NB4 (cell line): ENCODE results near the gene TTC34.

Experiments
- MYC ChIP-seq: IDR thresholded peaks from 2 replicates; pipeline ENCODE4 v1.6.1; 2011; ENCODE audit warnings: low read depth, low read length
- POLR2A ChIP-seq: IDR thresholded peaks from 2 replicates; pipeline ENCODE4 v1.6.1; 2011; ENCODE audit warnings: mild to moderate bottlenecking; ENCODE audit not compliant: insufficient read length; ENCODE audit errors: extremely low read depth
- TF ChIP-seq, protein P1 (sequence below): IDR thresholded peaks from one replicate; pipeline ENCODE4 v1.5.1; 2012; ENCODE audit warnings: low read depth, low read length

DNA sequence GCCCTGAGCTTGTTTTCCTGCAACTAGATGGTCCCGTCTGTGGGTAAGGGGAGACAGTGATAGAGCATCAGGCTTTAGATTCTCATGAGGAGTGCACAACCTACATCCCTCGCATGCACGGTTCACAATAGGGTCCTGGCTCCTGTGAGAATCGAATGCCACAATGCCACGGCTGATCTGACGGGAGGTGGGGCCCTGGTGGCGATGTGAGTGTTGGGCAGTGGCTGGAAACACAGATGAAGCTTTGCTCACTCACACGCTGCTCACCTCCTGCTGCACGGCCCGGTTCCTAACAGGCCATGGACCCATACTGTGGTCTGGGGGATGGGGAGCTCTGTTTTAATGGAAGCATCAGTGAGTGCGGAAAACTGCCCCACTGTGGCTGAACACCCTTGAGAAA is 35.8 kb upstream of the TTC34 start:
- TF ChIP-seq MYC (no peak), POLR2A (no peak)
- TF ChIP-seq, protein P1, sequence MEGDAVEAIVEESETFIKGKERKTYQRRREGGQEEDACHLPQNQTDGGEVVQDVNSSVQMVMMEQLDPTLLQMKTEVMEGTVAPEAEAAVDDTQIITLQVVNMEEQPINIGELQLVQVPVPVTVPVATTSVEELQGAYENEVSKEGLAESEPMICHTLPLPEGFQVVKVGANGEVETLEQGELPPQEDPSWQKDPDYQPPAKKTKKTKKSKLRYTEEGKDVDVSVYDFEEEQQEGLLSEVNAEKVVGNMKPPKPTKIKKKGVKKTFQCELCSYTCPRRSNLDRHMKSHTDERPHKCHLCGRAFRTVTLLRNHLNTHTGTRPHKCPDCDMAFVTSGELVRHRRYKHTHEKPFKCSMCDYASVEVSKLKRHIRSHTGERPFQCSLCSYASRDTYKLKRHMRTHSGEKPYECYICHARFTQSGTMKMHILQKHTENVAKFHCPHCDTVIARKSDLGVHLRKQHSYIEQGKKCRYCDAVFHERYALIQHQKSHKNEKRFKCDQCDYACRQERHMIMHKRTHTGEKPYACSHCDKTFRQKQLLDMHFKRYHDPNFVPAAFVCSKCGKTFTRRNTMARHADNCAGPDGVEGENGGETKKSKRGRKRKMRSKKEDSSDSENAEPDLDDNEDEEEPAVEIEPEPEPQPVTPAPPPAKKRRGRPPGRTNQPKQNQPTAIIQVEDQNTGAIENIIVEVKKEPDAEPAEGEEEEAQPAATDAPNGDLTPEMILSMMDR = no peak
